Sigmoid colon (tissue), 7 donors: ENCODE results near the gene STK24. TPM values are rescaled to one million over a fixed set of nuclear protein-coding genes. Genes with fewer than 3 reads are reported as not detected.

Source experiments
- DNase-seq: peaks from one replicate; pipeline ENCODE4 v3.0.0-alpha.2; 2019
- H3K27ac ChIP-seq, 4 donors: fragments of 200-600 bp; sonication (generic); one replicate each; pipeline ENCODE4 v1.5.1; 2016 to 2019; ENCODE audit warnings: mild to moderate bottlenecking in 1 of 4
- H3K27me3 ChIP-seq, 3 donors: fragments of 200-600 bp; sonication (generic); one replicate each; pipeline ENCODE4 v1.5.1; 2019; ENCODE audit warnings: mild to moderate bottlenecking in 1 of 3
- H3K36me3 ChIP-seq, 4 donors: fragments of 200-600 bp; sonication (generic); one replicate each; pipeline ENCODE4 v1.5.1; 2016 to 2019
- H3K4me1 ChIP-seq, 4 donors: fragments of 200-600 bp; sonication (generic); one replicate each; pipeline ENCODE4 v1.5.1; 2017 to 2019
- H3K4me3 ChIP-seq, 4 donors: fragments of 200-600 bp; sonication (generic); one replicate each; pipeline ENCODE4 v1.5.1; 2017 to 2019; ENCODE audit warnings: mild to moderate bottlenecking in 2 of 4, moderate library complexity in 1 of 4
- H3K9me3 ChIP-seq, 4 donors: fragments of 200-600 bp in 3 of 4; sonication (generic) in 3 of 4; one replicate each; pipeline versions ENCODE4 v1.5.1 to v1.6.1; 2013 to 2019
- CTCF ChIP-seq, 4 experiments: fragments of 450-650 bp in 3 of 4; fragments of 200-600 bp in 1 of 4; IDR thresholded peaks; one replicate each; pipeline ENCODE4 v1.5.1; 2016 to 2019; ENCODE audit warnings: antibody characterized with exemption in 4 of 4, mild to moderate bottlenecking in 3 of 4, moderate library complexity in 2 of 4
- EP300 ChIP-seq, 4 donors: sonication (generic); formaldehyde crosslinking; IDR thresholded peaks; one replicate each; pipeline ENCODE4 v1.6.1; 2017; ENCODE audit warnings: antibody characterized with exemption in 4 of 4
- POLR2A ChIP-seq, 2 donors: fragments of 450-650 bp; IDR thresholded peaks; one replicate each; pipeline ENCODE4 v1.6.1; 2016; ENCODE audit warnings: antibody characterized with exemption in 2 of 2, mild to moderate bottlenecking in 2 of 2, moderate library complexity in 2 of 2
- POLR2AphosphoS5 ChIP-seq, 4 donors: sonication (generic); formaldehyde crosslinking; IDR thresholded peaks; one replicate each; pipeline ENCODE4 v1.6.1; 2017; ENCODE audit warnings: antibody characterized with exemption in 4 of 4
- WGBS, 2 donors: extraction: QIAGEN DNeasy Blood & Tissue Kit; methylation state at CpG; one replicate each; pipeline ENCODE4 v1.1.7; 2013; 5-methylcytosine and 5-hydroxymethylcytosine counted together
- intact Hi-C: fragments of 100-400 bp; cut with DNase I; formaldehyde crosslinking; loops from one replicate; pipeline ENCODE4 v1.15.1; 2023
- polyA plus RNA-seq, 3 donors: library from polyadenylated mRNA; stranded (reverse); fragments of 200-250 nt; gene quantifications; one replicate each; pipeline ENCODE4 v1.2.3, GENCODE V29; 2013
- total RNA-seq, 4 donors: library from RNA; depleted of rRNA; stranded (reverse); fragments of >200 nt; gene quantifications; one replicate each; pipeline ENCODE4 v1.1.0, GENCODE V29; 2016
- donor health status: healthy with polysubstance abuse.
- donor health status: Bipolar disorder and iron deficiency.
- donor health status: healthy.

Gene STK24
- total and polyA plus RNA-seq, 7 donors, result 59.7 to 200 (median 78.9) TPM

- Histone ChIP-seq H3K4me3 (no peak overlapping the region), H3K4me1 (peaks cover 0 to 99% (median 89%) of the 10 kb centered on the region in 4 donors), H3K27me3 (no peaks in the 10 kb centered on the region), H3K36me3 (no peaks in the 10 kb centered on the region), H3K9me3 (no peaks in the 10 kb centered on the region), H3K27ac (peak overlapping the region; percentile 34 to 84 (median 68))
- intact Hi-C loops, result no loop called here
- peak in 3 of 4 donors; percentile 69 to 84 (median 79) for TF ChIP-seq EP300 (IDR thresholded peaks at IDR 0.05)
- TF ChIP-seq POLR2AphosphoS5 (IDR thresholded peaks at IDR 0.05), result peak; percentile 41 to 75 (median 51)
- TF ChIP-seq CTCF (IDR thresholded peaks at IDR 0.05), result no peak
- TF ChIP-seq POLR2A (IDR thresholded peaks at IDR 0.05), result no peak
- 75 to 83% methylated on average over 6 of the region's 6 CpGs for WGBS, 2 donors
- DNase-seq, result no peak
Observed at GRCh38 chr13:98493042-98493712, 83.7 kb downstream of the STK24 start.

GRCh38 chr13:98492335-98493041, 84.4 kb downstream of the STK24 start:
- no peak overlapping the region for H3K4me3 ChIP-seq
- intact Hi-C loops, result no loop called here
- peak overlapping the region; percentile 34 to 84 (median 68) for H3K27ac ChIP-seq
- WGBS, 2 donors, result 90 to 96% methylated on average over 6 of the region's 6 CpGs
- no peaks in the 10 kb centered on the region for H3K36me3 ChIP-seq
- peaks cover 0 to 100% (median 92%) of the 10 kb centered on the region in 4 donors for H3K4me1 ChIP-seq
- DNase-seq, result no peak
- H3K27me3 ChIP-seq, result no peaks in the 10 kb centered on the region
- TF ChIP-seq POLR2AphosphoS5 (IDR thresholded peaks at IDR 0.05), result no peak
- no peaks in the 10 kb centered on the region for H3K9me3 ChIP-seq

- H3K27ac ChIP-seq, result peak overlapping the region in 3 of 4 donors; percentile 34 to 88 (median 84)
- DNase-seq, result peak; percentile 62
- no peaks in the 10 kb centered on the region for H3K36me3 ChIP-seq
- WGBS, 2 donors, result 84 to 88% methylated on average over 8 of the region's 8 CpGs
- intact Hi-C loops, result no loop called here
- no peaks in the 10 kb centered on the region for H3K9me3 ChIP-seq
- H3K27me3 ChIP-seq, result no peaks in the 10 kb centered on the region
- no peak overlapping the region for H3K4me3 ChIP-seq
- peaks cover 0 to 100% (median 90%) of the 10 kb centered on the region in 4 donors for H3K4me1 ChIP-seq
- TF ChIP-seq CTCF (IDR thresholded peaks at IDR 0.05) (no peak), EP300 (IDR thresholded peaks at IDR 0.05) (no peak), POLR2A (IDR thresholded peaks at IDR 0.05) (no peak), POLR2AphosphoS5 (IDR thresholded peaks at IDR 0.05) (no peak)
Observed at GRCh38 chr13:98490866-98491265, 86.0 kb downstream of the STK24 start.

- TF ChIP-seq CTCF (IDR thresholded peaks at IDR 0.05) (no peak), EP300 (IDR thresholded peaks at IDR 0.05) (no peak), POLR2AphosphoS5 (IDR thresholded peaks at IDR 0.05) (no peak), POLR2A (IDR thresholded peaks at IDR 0.05) (no peak)
- H3K9me3 ChIP-seq, result no peaks in the 10 kb centered on the region
- peaks cover 0 to 100% (median 90%) of the 10 kb centered on the region in 4 donors for H3K4me1 ChIP-seq
- DNase-seq, result no peak
- H3K4me3 ChIP-seq, result no peak overlapping the region
- peak overlapping the region in 3 of 4 donors; percentile 45 to 88 (median 84) for H3K27ac ChIP-seq
- no peaks in the 10 kb centered on the region for H3K27me3 ChIP-seq
- H3K36me3 ChIP-seq, result no peaks in the 10 kb centered on the region
- 46 to 70% methylated on average over 9 of the region's 9 CpGs for WGBS, 2 donors
- intact Hi-C loops, result no loop called here
Observed at GRCh38 chr13:98490195-98490836, 86.6 kb downstream of the STK24 start.
